Panc1 (cell line): Measurements from ENCODE around the gene DSC3. TPM values are rescaled to one million over a fixed set of nuclear protein-coding genes. Genes with fewer than 3 reads are reported as not detected.
A peak's percentile ranks its signal among the peaks of the same experiment; 100 is the strongest.

Source experiments
- ATAC-seq: fragments of 200-7000 bp; cut with Tn5 transposase; 2 replicates; pipeline ENCODE4 v1.9.1; 2020; ENCODE audit warnings: mild to moderate bottlenecking, moderate library complexity
- Bru-seq: library from RNA; stranded (reverse); fragments of 400-500 nt; gene quantifications from one replicate; lab custom pipeline; 2021; lab: Mats Ljungman, UMichigan
- BruChase-seq, 2 experiments: library from RNA; stranded (reverse); fragments of 400-500 nt; gene quantifications; one replicate each; lab custom pipeline; 2021; lab: Mats Ljungman, UMichigan
- BruUV-seq: library from RNA; stranded (reverse); fragments of 400-500 nt; replicated peaks from 2 replicates; lab custom pipeline; 2021; lab: Mats Ljungman, UMichigan
- CTCF ChIA-PET: fragments of 300-600 bp; sonication (Branson Sonifier 250); formaldehyde crosslinking; loops from one replicate; lab custom pipeline; 2022; ENCODE audit warnings: antibody characterized with exemption; lab: Charles Lee
- POLR2A ChIA-PET: fragments of 300-600 bp; sonication (Branson Sonifier 250); formaldehyde crosslinking; loops from one replicate; lab custom pipeline; 2022; ENCODE audit warnings: antibody characterized with exemption; lab: Charles Lee
- DNase-seq: peaks from one replicate; pipeline ENCODE4 v3.0.0-alpha.2; 2010; ENCODE audit warnings: low read depth, low spot score
- H3K27ac ChIP-seq: 2 replicates; pipeline ENCODE4 v1.5.1; 2011; ENCODE audit warnings: mild to moderate bottlenecking, low read length, inconsistent platforms
- H3K27me3 ChIP-seq: fragments of 200-500 bp; sonication (Bioruptor generic); 2 replicates; pipeline ENCODE4 v1.6.0; 2014; ENCODE audit warnings: low read length, inconsistent platforms; ENCODE audit not compliant: control insufficient read depth, insufficient read depth
- H3K36me3 ChIP-seq: fragments of 200-500 bp; sonication (Bioruptor generic); 2 replicates; pipeline ENCODE4 v1.5.1; 2014; ENCODE audit warnings: inconsistent platforms, mild to moderate bottlenecking, low read length, moderate library complexity; ENCODE audit not compliant: control insufficient read depth, insufficient read depth
- H3K4me1 ChIP-seq: 2 replicates; pipeline ENCODE4 v1.5.1; 2011; ENCODE audit warnings: inconsistent platforms, mild to moderate bottlenecking, low read length, moderate library complexity; ENCODE audit not compliant: control insufficient read depth, insufficient read depth
- H3K4me3 ChIP-seq, 2 experiments: 2 replicates each; pipeline ENCODE4 v1.5.1; 2011 to 2012; ENCODE audit warnings: low read depth in 2 of 2, low read length in 2 of 2, mild to moderate bottlenecking in 2 of 2, inconsistent platforms in 1 of 2, moderate library complexity in 1 of 2
- H3K9me3 ChIP-seq: fragments of 200-500 bp; sonication (Bioruptor generic); 2 replicates; pipeline ENCODE4 v1.5.1; 2014; ENCODE audit warnings: low read depth, mild to moderate bottlenecking, inconsistent platforms, low read length, moderate library complexity; ENCODE audit not compliant: control insufficient read depth, insufficient read depth
- CTCF ChIP-seq: fragments of 450-650 bp; IDR thresholded peaks from 2 replicates; pipeline ENCODE4 v1.5.1; 2017; ENCODE audit warnings: mild to moderate bottlenecking
- POLR2AphosphoS5 ChIP-seq: IDR thresholded peaks from 2 replicates; pipeline ENCODE4 v1.6.1; 2012; ENCODE audit warnings: mild to moderate bottlenecking, low read depth, low read length, moderate library complexity
- REST ChIP-seq, 2 experiments: IDR thresholded peaks; 2 replicates each; pipeline ENCODE4 v1.6.1; 2011 to 2012; ENCODE audit warnings: low read depth in 2 of 2, control low read depth in 1 of 2, low read length in 1 of 2, mild to moderate bottlenecking in 1 of 2, moderate library complexity in 1 of 2; ENCODE audit not compliant: insufficient read depth in 1 of 2
- SIN3A ChIP-seq: IDR thresholded peaks from 2 replicates; pipeline ENCODE4 v1.6.1; 2012; ENCODE audit warnings: low read depth, mild to moderate bottlenecking, low read length, moderate library complexity, borderline replicate concordance; ENCODE audit not compliant: insufficient read depth
- TCF7L2 ChIP-seq: IDR thresholded peaks from 2 replicates; pipeline ENCODE4 v1.6.1; 2011; ENCODE audit warnings: mild to moderate bottlenecking, low read depth, low read length, inconsistent platforms
- in situ Hi-C: cut with HindIII; loops from 2 replicates; pipeline ENCODE4 v1.10.0; 2016; ENCODE audit warnings: low sequenced_read_pairs, low pct_unique_long_range_greater_than_20kb
- intact Hi-C: fragments of 100-400 bp; cut with micrococcal nuclease; formaldehyde crosslinking; loops from one replicate; pipeline ENCODE4 v1.10.0; 2022; ENCODE audit not compliant: unreplicated experiment
- long read RNA-seq: library from polyadenylated mRNA; unstranded; transcript quantifications from one replicate; pipeline ENCODE4 v2.0.0, GENCODE V29; 2021; ENCODE audit not compliant: unreplicated experiment
- polyA plus RNA-seq: library from polyadenylated mRNA; unstranded; fragments of >200 nt; gene quantifications from one replicate; pipeline ENCODE4 v1.2.1, GENCODE V29; 2012; ENCODE audit warnings: missing spikeins; ENCODE audit not compliant: insufficient read length
- total RNA-seq: library from RNA; stranded (reverse); gene quantifications from one replicate; pipeline ENCODE4 v1.2.1, GENCODE V29; 2021; ENCODE audit not compliant: unreplicated experiment

DSC3 gene
- total RNA-seq, result 0.23 TPM
- 0.31 TPM for polyA plus RNA-seq
- percentile 18 among the genes with signal in this experiment for Bru-seq, nascent RNA
- percentile 20 among the genes with signal in this experiment for BruChase-seq, experiment 1, labeled RNA remaining after a 2-hour chase
- percentile 23 among the genes with signal in this experiment for BruChase-seq, experiment 2, labeled RNA remaining after a 6-hour chase
- long read RNA-seq, partial matches to known transcripts, result 1 of 1 reads
- long read RNA-seq, other reads (novel, unspliced or antisense), result 0 of 1 reads

- Histone ChIP-seq H3K9me3 (no peaks in the 10 kb centered on the region), H3K27ac (no peak within 1 kb of the TSS), H3K4me1 (no peaks in the 10 kb centered on the region), H3K36me3 (no peaks in the 10 kb centered on the region; the same call in 1 of the 2 replicates), H3K4me3 (peak within 1 kb of the TSS; percentile 29 to 37), H3K27me3 (peaks cover 8% of the 10 kb centered on the region)
- intact Hi-C loops (no loop called here), in situ Hi-C loops (no loop called here)
- DNase-seq (no peak), ATAC-seq (peak; percentile 77)
- TF ChIP-seq POLR2AphosphoS5, result no peak
- no peak for TF ChIP-seq CTCF
- no peak for TF ChIP-seq SIN3A
- TF ChIP-seq REST (IDR thresholded peaks at IDR 0.05; ENCODE audit: insufficient read depth in 1 of 2, low read depth in 2 of 2, low read length in 1 of 2), result no peak
- no peak for TF ChIP-seq TCF7L2
- BruUV-seq, result no TSS peak
- CTCF ChIA-PET, result no interaction called here
- POLR2A ChIA-PET, result no interaction called here
Measured at GRCh38 chr18:31042406-31043181, at the start of gene DSC3. TSS of gene DSC3 (minus strand) at chr18:31042742. CDS start at chr18:31042660, 82 bp downstream.

GRCh38 chr18:31091350-31091749, 48.8 kb upstream of the DSC3 start:
- no peak for ATAC-seq
- intact Hi-C loops, result no loop called here
- TF ChIP-seq POLR2AphosphoS5, result no peak
- no peak for TF ChIP-seq TCF7L2
- TF ChIP-seq SIN3A, result no peak
- TF ChIP-seq REST (IDR thresholded peaks at IDR 0.05; ENCODE audit: insufficient read depth in 1 of 2, low read depth in 2 of 2, low read length in 1 of 2), result no peak
- TF ChIP-seq CTCF, result no peak

More at GRCh38 chr18:31091350-31091749, 48.8 kb upstream of the DSC3 start:
- Histone ChIP-seq H3K27ac (no peak overlapping the region), H3K36me3 (no peaks in the 10 kb centered on the region), H3K27me3 (no peaks in the 10 kb centered on the region), H3K4me1 (no peaks in the 10 kb centered on the region), H3K9me3 (no peaks in the 10 kb centered on the region), H3K4me3 (no peak overlapping the region)
- in situ Hi-C loops, result no loop called here
- BruUV-seq, result no TSS peak
- POLR2A ChIA-PET, result no interaction called here
- DNase-seq, result no peak
- CTCF ChIA-PET, result no interaction called here
